Natural killer cell (primary cell): ENCODE data around the gene MRPS7. TPM values are rescaled to one million over a fixed set of nuclear protein-coding genes. Genes with fewer than 3 reads are reported as not detected.

Experiments used
- ATAC-seq, 3 donors: fragments of 150-1000 bp in 2 of 3; fragments of 200-7000 bp in 1 of 3; cut with Tn5 transposase; 1 replicate in 1 of 3; 2 replicates in 2 of 3; pipeline ENCODE4 v1.10.0; 2021; ENCODE audit warnings: mild to moderate bottlenecking in 2 of 3, moderate library complexity in 2 of 3
- DNase-seq, 2 donors: peaks; one replicate each; pipeline versions ENCODE4 v3.0.0 to v3.0.0-alpha.2; 2013 to 2021; ENCODE audit warnings: mixed read lengths in 1 of 2
- H3K27ac ChIP-seq: one replicate; pipeline ENCODE4 v1.5.1; 2013; ENCODE audit warnings: mild to moderate bottlenecking, low read length
- H3K27me3 ChIP-seq: one replicate; pipeline ENCODE4 v1.6.1; 2013; ENCODE audit warnings: low read length; ENCODE audit not compliant: control insufficient read depth, insufficient read depth
- H3K36me3 ChIP-seq: one replicate; pipeline ENCODE4 v1.6.1; 2013; ENCODE audit warnings: low read length; ENCODE audit not compliant: control insufficient read depth, insufficient read depth
- H3K4me1 ChIP-seq: one replicate; pipeline ENCODE4 v1.6.1; 2013; ENCODE audit warnings: low read length; ENCODE audit not compliant: control insufficient read depth, insufficient read depth
- H3K4me3 ChIP-seq: one replicate; pipeline ENCODE4 v1.5.1; 2013; ENCODE audit warnings: low read length
- H3K9me3 ChIP-seq: one replicate; pipeline ENCODE4 v1.6.1; 2013; ENCODE audit warnings: low read length; ENCODE audit not compliant: control insufficient read depth, insufficient read depth
- H3K27ac Mint-ChIP-seq, 2 donors: one replicate each; pipeline ENCODE4 v1.8.0; 2022; ENCODE audit warnings: mild to moderate bottlenecking in 2 of 2, mixed read lengths in 2 of 2, moderate library complexity in 1 of 2
- H3K27me3 Mint-ChIP-seq, 2 donors: one replicate each; pipeline ENCODE4 v1.8.0; 2022; ENCODE audit warnings: low read depth in 2 of 2, mixed read lengths in 2 of 2
- H3K36me3 Mint-ChIP-seq: one replicate; pipeline ENCODE4 v1.8.0; 2022; ENCODE audit warnings: mixed read lengths
- H3K4me1 Mint-ChIP-seq, 2 donors: one replicate each; pipeline ENCODE4 v1.8.0; 2022; ENCODE audit warnings: mixed read lengths in 2 of 2
- H3K4me3 Mint-ChIP-seq: one replicate; pipeline ENCODE4 v1.8.0; 2022; ENCODE audit warnings: mild to moderate bottlenecking, moderate library complexity, mixed read lengths
- H3K9me3 Mint-ChIP-seq, 2 donors: one replicate each; pipeline ENCODE4 v1.8.0; 2022; ENCODE audit warnings: mixed read lengths in 2 of 2
- CTCF ChIP-seq: fragments of 200-600 bp; IDR thresholded peaks from one replicate; pipeline ENCODE4 v1.8.0; 2022; ENCODE audit warnings: antibody characterized with exemption
- WGBS: methylation state at CpG from one replicate; pipeline ENCODE4 v1.1.7; 2013; ENCODE audit warnings: missing lambda C conversion rate; ENCODE audit not compliant: insufficient coverage; 5-methylcytosine and 5-hydroxymethylcytosine counted together
- intact Hi-C: fragments of 100-400 bp; cut with micrococcal nuclease; formaldehyde crosslinking; loops from one replicate; pipeline ENCODE4 v1.14.2; 2022
- total RNA-seq, 4 donors: library from RNA; stranded (reverse); fragments of 120-200 nt in 1 of 4; gene quantifications; one replicate each; pipeline versions ENCODE4 v1.2.3 to v1.2.4, GENCODE V29; 2013 to 2022

MRPS7 gene
- total RNA-seq = 10 to 100 TPM; 27.3 to 29.4 (median 27.9) TPM
- total RNA-seq (2013) = 42.3 TPM

- intact Hi-C loops = loop anchor here (1.0 kb wide), 3 partner anchors 9 to 78 kb away; partner anchors contain the start of gene SLC25A19
- peak within 1 kb of the TSS; percentile 97 for H3K27ac ChIP-seq
- no peaks in the 10 kb centered on the region for H3K27me3 Mint-ChIP-seq
- H3K4me1 Mint-ChIP-seq = peaks cover 52 to 59% of the 10 kb centered on the region in 2 donors
- peak within 1 kb of the TSS; percentile 80 for H3K4me3 ChIP-seq
- no peaks in the 10 kb centered on the region for H3K9me3 Mint-ChIP-seq
- ATAC-seq = peak; percentile 93 to 98 (median 93)
- H3K4me1 ChIP-seq = peaks cover 23% of the 10 kb centered on the region
- DNase-seq = peak; percentile 95 to 97
- H3K4me3 Mint-ChIP-seq = peak within 1 kb of the TSS; percentile 97
- WGBS = under 1% methylated on average over 69 of the region's 69 CpGs
- H3K36me3 ChIP-seq = peaks cover 17% of the 10 kb centered on the region
- no peak for TF ChIP-seq CTCF
- no peaks in the 10 kb centered on the region for H3K27me3 ChIP-seq
- no peaks in the 10 kb centered on the region for H3K36me3 Mint-ChIP-seq
- H3K27ac Mint-ChIP-seq = peak within 1 kb of the TSS; percentile 99 to 100
- no peaks in the 10 kb centered on the region for H3K9me3 ChIP-seq
These were observed at the start of gene MRPS7, which contains the start of gene GGA3 for GRCh38 chr17:75261336-75262111. MRPS7 (plus strand) TSS chr17:75261879; CDS start chr17:75261901, 22 bp downstream. GGA3 (minus strand) TSS chr17:75261606; CDS start chr17:75261587, 19 bp downstream.

- Mint-ChIP-seq H3K9me3 (no peaks in the 10 kb centered on the region), H3K4me3 (no peak overlapping the region), H3K36me3 (peaks cover 13% of the 10 kb centered on the region), H3K4me1 (peaks cover 0 to 10% of the 10 kb centered on the region in 2 donors), H3K27me3 (no peaks in the 10 kb centered on the region), H3K27ac (no peak overlapping the region)
- Histone ChIP-seq H3K36me3 (peaks cover 59% of the 10 kb centered on the region), H3K4me3 (no peak overlapping the region), H3K27me3 (no peaks in the 10 kb centered on the region), H3K4me1 (no peaks in the 10 kb centered on the region), H3K9me3 (no peaks in the 10 kb centered on the region), H3K27ac (no peak overlapping the region)
- TF ChIP-seq CTCF = no peak
- DNase-seq (no peak), ATAC-seq (no peak)
- intact Hi-C loops = no loop called here
- 100% methylated on average over 6 of the region's 6 CpGs for WGBS
These were observed 43.5 kb upstream of the MRPS7 start for GRCh38 chr17:75218131-75218530.

DNA sequence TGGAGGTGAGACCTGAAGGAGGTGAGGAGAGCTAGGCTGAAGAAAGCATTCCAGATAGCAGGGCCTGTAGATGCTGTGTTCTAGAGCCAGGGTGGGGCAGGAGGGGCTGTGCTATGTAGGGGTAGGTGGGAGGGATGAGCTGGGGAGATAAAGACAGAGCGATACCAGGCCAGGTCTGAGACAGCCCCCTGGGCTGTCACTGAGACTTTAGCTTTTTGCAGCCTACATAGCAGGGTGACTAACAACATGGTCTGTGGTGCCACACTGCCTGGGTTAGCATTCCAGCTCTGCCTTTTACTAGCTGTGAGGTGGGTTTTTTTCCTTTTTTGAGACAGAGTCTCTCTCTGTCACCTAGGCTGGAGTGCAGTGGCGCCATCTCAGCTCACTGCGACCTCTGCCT, 41.9 kb upstream of the MRPS7 start:
- H3K27ac Mint-ChIP-seq = no peak overlapping the region
- peaks cover 0 to 10% of the 10 kb centered on the region in 2 donors for H3K4me1 Mint-ChIP-seq
- H3K36me3 Mint-ChIP-seq = peaks cover 13% of the 10 kb centered on the region
- WGBS = 100% methylated on average over 1 of the region's 3 CpGs
- no peak for ATAC-seq
- no peaks in the 10 kb centered on the region for H3K9me3 Mint-ChIP-seq
- intact Hi-C loops = no loop called here
- no peaks in the 10 kb centered on the region for H3K9me3 ChIP-seq
- no peaks in the 10 kb centered on the region for H3K27me3 ChIP-seq
- no peak for DNase-seq
- no peak overlapping the region for H3K4me3 ChIP-seq
- H3K27ac ChIP-seq = no peak overlapping the region
- H3K27me3 Mint-ChIP-seq = no peaks in the 10 kb centered on the region
- H3K36me3 ChIP-seq = peaks cover 53% of the 10 kb centered on the region
- H3K4me1 ChIP-seq = no peaks in the 10 kb centered on the region
- TF ChIP-seq CTCF = no peak
- H3K4me3 Mint-ChIP-seq = no peak overlapping the region
